HEK293 (cell line): ENCODE data around the gene DGKD.

Source experiments
- BCL11B ChIP-seq: fragments of 450-650 bp; formaldehyde crosslinking; IDR thresholded peaks from 2 replicates; pipeline ENCODE4 v1.5.1; 2016; ENCODE audit warnings: low read depth, missing biosample characterization, missing genetic modification characterization
- CTCF ChIP-seq: fragments of 450-650 bp; formaldehyde crosslinking; IDR thresholded peaks from 2 replicates; pipeline ENCODE4 v1.5.1; 2016; ENCODE audit warnings: missing biosample characterization, missing genetic modification characterization
- IKZF3 ChIP-seq: fragments of 450-650 bp; IDR thresholded peaks from 2 replicates; pipeline ENCODE4 v1.5.0; 2018; ENCODE audit warnings: missing biosample characterization, mild to moderate bottlenecking, missing genetic modification characterization, moderate library complexity
- MZF1 ChIP-seq: fragments of 450-650 bp; formaldehyde crosslinking; IDR thresholded peaks from 2 replicates; pipeline ENCODE4 v1.5.1; 2017; ENCODE audit warnings: missing biosample characterization, missing genetic modification characterization, borderline replicate concordance
- REST ChIP-seq: fragments of 450-650 bp; formaldehyde crosslinking; IDR thresholded peaks from 2 replicates; pipeline ENCODE4 v1.5.1; 2016; ENCODE audit warnings: missing biosample characterization, missing genetic modification characterization
- ZNF114 ChIP-seq: fragments of 450-650 bp; formaldehyde crosslinking; IDR thresholded peaks from 2 replicates; pipeline ENCODE4 v1.5.0; 2017; ENCODE audit warnings: missing biosample characterization, missing genetic modification characterization
- ZNF202 ChIP-seq: fragments of 450-650 bp; formaldehyde crosslinking; IDR thresholded peaks from 2 replicates; pipeline ENCODE4 v1.5.1; 2016; ENCODE audit warnings: missing biosample characterization, missing genetic modification characterization, borderline replicate concordance
- ZNF426 ChIP-seq: fragments of 450-650 bp; formaldehyde crosslinking; IDR thresholded peaks from 2 replicates; pipeline ENCODE4 v1.5.1; 2017; ENCODE audit warnings: missing biosample characterization, missing genetic modification characterization, mild to moderate bottlenecking, inconsistent platforms, moderate library complexity
- ZNF580 ChIP-seq: fragments of 450-650 bp; formaldehyde crosslinking; IDR thresholded peaks from 2 replicates; pipeline ENCODE4 v1.5.1; 2016; ENCODE audit warnings: missing biosample characterization, missing genetic modification characterization
- ZNF76 ChIP-seq: fragments of 450-650 bp; formaldehyde crosslinking; IDR thresholded peaks from 2 replicates; pipeline ENCODE4; 2016; ENCODE audit warnings: low read depth, missing biosample characterization, missing genetic modification characterization, borderline replicate concordance
- ZSCAN30 ChIP-seq: fragments of 450-650 bp; IDR thresholded peaks from 2 replicates; pipeline ENCODE4 v1.5.1; 2018; ENCODE audit warnings: missing biosample characterization, mild to moderate bottlenecking, missing genetic modification characterization, moderate library complexity
- TF ChIP-seq, protein P1 (sequence below): fragments of 450-650 bp; formaldehyde crosslinking; IDR thresholded peaks from 2 replicates; pipeline ENCODE4 v1.5.1; 2017; ENCODE audit warnings: missing biosample characterization, missing genetic modification characterization

- no peak for TF ChIP-seq IKZF3 (tag by site-specific recombination)
- TF ChIP-seq, protein P1, sequence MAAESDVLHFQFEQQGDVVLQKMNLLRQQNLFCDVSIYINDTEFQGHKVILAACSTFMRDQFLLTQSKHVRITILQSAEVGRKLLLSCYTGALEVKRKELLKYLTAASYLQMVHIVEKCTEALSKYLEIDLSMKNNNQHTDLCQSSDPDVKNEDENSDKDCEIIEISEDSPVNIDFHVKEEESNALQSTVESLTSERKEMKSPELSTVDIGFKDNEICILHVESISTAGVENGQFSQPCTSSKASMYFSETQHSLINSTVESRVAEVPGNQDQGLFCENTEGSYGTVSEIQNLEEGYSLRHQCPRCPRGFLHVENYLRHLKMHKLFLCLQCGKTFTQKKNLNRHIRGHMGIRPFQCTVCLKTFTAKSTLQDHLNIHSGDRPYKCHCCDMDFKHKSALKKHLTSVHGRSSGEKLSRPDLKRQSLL (tag by site-specific recombination) = no peak
- no peak for TF ChIP-seq ZNF76 (tag by site-specific recombination)
- no peak for TF ChIP-seq ZNF202
- TF ChIP-seq CTCF (tag by site-specific recombination) = no peak
- TF ChIP-seq ZSCAN30 (tag by site-specific recombination) = no peak
- TF ChIP-seq ZNF114 = no peak
- no peak for TF ChIP-seq REST (tag by site-specific recombination)
- TF ChIP-seq ZNF426 (tag by site-specific recombination) = no peak
- no peak for TF ChIP-seq BCL11B (tag by site-specific recombination)
- TF ChIP-seq MZF1 (tag by site-specific recombination) = no peak
- TF ChIP-seq ZNF580 (tag by site-specific recombination) = no peak
Observed at GRCh38 chr2:233440314-233440713, 86.0 kb downstream of the DGKD start.
